Activated naive CD8-positive, alpha-beta T cell treated with anti-CD3 and anti-CD28 coated beads, Interleukin-2, amount 50 U/mL, for 24 hours (primary cell): ENCODE results near the gene UGT1A1.
"Not testable (repeated sequence)": the region's sequence is repeated elsewhere in the genome, so short reads cannot be mapped to it uniquely, and the experiment has no call there.

Experiments
- ATAC-seq: fragments of 150-1000 bp; cut with Tn5 transposase; one replicate; pipeline ENCODE4 v1.10.0; 2021
- DNase-seq: peaks from one replicate; pipeline ENCODE4 v3.0.0; 2021
- H3K27ac Mint-ChIP-seq: one replicate; pipeline ENCODE4 v1.8.0; 2021; ENCODE audit warnings: mild to moderate bottlenecking, mixed read lengths
- H3K27me3 Mint-ChIP-seq: one replicate; pipeline ENCODE4 v1.8.0; 2021; ENCODE audit warnings: mixed read lengths
- H3K36me3 Mint-ChIP-seq: one replicate; pipeline ENCODE4 v1.8.0; 2021; ENCODE audit warnings: low read depth, mixed read lengths
- H3K4me1 Mint-ChIP-seq: one replicate; pipeline ENCODE4 v1.8.0; 2021; ENCODE audit warnings: mixed read lengths
- H3K4me3 Mint-ChIP-seq: one replicate; pipeline ENCODE4 v1.8.0; 2021; ENCODE audit warnings: mild to moderate bottlenecking, moderate library complexity, mixed read lengths
- H3K9me3 Mint-ChIP-seq: one replicate; pipeline ENCODE4 v1.8.0; 2021; ENCODE audit warnings: mixed read lengths

The UGT1A1 gene

DNA sequence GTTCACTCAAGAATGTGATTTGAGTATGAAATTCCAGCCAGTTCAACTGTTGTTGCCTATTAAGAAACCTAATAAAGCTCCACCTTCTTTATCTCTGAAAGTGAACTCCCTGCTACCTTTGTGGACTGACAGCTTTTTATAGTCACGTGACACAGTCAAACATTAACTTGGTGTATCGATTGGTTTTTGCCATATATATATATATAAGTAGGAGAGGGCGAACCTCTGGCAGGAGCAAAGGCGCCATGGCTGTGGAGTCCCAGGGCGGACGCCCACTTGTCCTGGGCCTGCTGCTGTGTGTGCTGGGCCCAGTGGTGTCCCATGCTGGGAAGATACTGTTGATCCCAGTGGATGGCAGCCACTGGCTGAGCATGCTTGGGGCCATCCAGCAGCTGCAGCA is at the start of gene UGT1A1:
UGT1A1 (plus strand) TSS at position 228 of the 400 bp plus-strand sequence; CDS start at position 246, 18 bp downstream.
- Mint-ChIP-seq H3K36me3 (no peaks in the 10 kb centered on the region), H3K4me1 (peaks cover 2% of the 10 kb centered on the region), H3K4me3 (no peak within 1 kb of the TSS), H3K9me3 (no peaks in the 10 kb centered on the region), H3K27me3 (peaks cover 9% of the 10 kb centered on the region), H3K27ac (no peak within 1 kb of the TSS)
- no peak for DNase-seq
- ATAC-seq, result no peak

DNA sequence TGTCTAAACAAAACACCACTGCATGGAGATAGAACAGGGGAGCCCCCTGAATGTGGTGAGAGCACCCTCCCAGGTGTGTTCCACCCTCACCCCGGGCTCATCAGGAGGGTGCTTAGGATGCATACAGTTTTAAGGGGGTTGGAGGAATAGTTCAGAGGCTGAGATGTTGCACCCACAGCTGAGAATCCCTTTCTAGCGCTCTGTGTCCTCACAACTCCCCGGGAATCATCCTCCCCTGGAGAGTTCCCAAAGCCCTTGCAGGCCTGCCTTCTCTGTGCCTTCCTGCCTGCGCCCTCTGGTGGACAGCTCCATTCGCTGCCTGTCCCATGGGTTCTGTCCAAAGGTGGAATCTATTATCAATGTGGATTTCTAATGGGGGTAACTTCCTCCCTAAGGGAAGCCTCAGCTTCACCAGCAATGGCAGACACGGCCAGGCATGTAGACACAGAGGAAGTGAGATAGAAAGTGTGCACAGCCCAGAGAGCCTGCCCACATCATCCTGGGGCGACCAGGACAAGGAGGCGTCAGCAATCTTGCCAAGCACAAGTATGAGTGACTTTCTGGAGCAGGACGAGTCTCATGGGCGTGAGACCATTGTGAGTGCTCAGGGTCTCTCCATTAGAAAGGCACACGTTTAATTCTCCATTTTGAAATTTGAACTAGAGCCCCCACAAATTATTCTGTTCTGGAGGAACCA is 48.6 kb upstream of the UGT1A1 start:
- Mint-ChIP-seq H3K4me1 (peaks cover 2% of the 10 kb centered on the region), H3K27me3 (peaks cover 13% of the 10 kb centered on the region), H3K9me3 (no peaks in the 10 kb centered on the region), H3K27ac (no peak overlapping the region), H3K36me3 (no peaks in the 10 kb centered on the region), H3K4me3 (no peak overlapping the region)
- DNase-seq, result peak; percentile 77
- ATAC-seq, result peak; percentile 68

GRCh38 chr2:233712611-233713261 is 47.3 kb upstream of the UGT1A1 start, which contains the start of gene UGT1A5:
Gene UGT1A5 (plus strand): TSS chr2:233712907. CDS start chr2:233712992, 85 bp downstream.
- H3K4me1 Mint-ChIP-seq, result peaks cover 2% of the 10 kb centered on the region
- H3K9me3 Mint-ChIP-seq, result no peaks in the 10 kb centered on the region
- H3K36me3 Mint-ChIP-seq, result no peaks in the 10 kb centered on the region
- no peak within 1 kb of the TSS for H3K4me3 Mint-ChIP-seq
- DNase-seq (no peak), ATAC-seq (no peak)
- peaks cover 13% of the 10 kb centered on the region for H3K27me3 Mint-ChIP-seq
- no peak within 1 kb of the TSS for H3K27ac Mint-ChIP-seq

- Mint-ChIP-seq H3K27ac (no peak overlapping the region), H3K4me1 (peaks cover 2% of the 10 kb centered on the region), H3K36me3 (no peaks in the 10 kb centered on the region), H3K4me3 (no peak overlapping the region), H3K9me3 (no peaks in the 10 kb centered on the region), H3K27me3 (peaks cover 13% of the 10 kb centered on the region)
- DNase-seq (no peak), ATAC-seq (no peak)
Measured at GRCh38 chr2:233713262-233713615, 46.8 kb upstream of the UGT1A1 start.

DNA sequence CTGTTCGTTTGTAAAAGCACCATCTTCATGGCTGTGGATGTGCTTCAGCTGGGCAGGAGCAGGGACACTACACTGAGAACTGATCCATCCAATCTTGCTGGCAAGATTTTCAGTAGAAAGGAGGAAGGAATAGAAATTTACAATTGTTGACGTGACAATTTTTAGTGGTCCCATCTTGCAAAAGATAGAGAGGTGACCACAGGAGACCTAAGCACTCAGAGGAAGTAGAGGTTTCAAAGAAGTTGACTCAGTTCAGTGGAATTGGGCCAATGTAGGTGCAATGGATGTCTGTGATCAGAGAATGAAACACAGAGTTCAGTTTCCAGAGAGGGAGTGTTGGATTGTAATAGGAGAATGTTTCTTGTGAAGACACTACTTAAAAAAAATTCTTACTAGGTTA is 45.9 kb upstream of the UGT1A1 start:
- no peak for ATAC-seq
- no peaks in the 10 kb centered on the region for H3K9me3 Mint-ChIP-seq
- no peak overlapping the region for H3K27ac Mint-ChIP-seq

DNA sequence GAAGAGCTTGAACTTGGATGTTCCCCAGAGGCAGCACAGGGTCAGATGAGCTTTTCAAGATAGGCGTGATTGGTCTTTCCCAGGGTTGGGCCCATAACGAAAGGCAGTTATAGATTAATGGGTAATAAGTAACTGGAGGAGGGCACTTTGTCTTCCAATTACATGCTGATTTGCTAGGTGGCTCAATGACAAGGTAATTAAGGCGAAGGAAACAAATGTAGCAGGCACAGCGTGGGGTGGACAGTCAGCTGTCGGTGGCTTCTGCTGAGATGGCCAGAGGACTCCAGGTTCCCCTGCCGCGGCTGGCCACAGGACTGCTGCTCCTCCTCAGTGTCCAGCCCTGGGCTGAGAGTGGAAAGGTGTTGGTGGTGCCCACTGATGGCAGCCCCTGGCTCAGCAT is 41.5 kb upstream of the UGT1A1 start, which contains the start of gene UGT1A4:
UGT1A4 (plus strand) TSS at position 185 of the 400 bp plus-strand sequence; CDS start at position 270, 85 bp downstream.
- DNase-seq, result no peak
- peaks cover 22% of the 10 kb centered on the region for H3K27me3 Mint-ChIP-seq
- no peaks in the 10 kb centered on the region for H3K9me3 Mint-ChIP-seq

More for the DNA sequence above, 45.9 kb upstream of the UGT1A1 start:
- Mint-ChIP-seq H3K36me3 (no peaks in the 10 kb centered on the region), H3K4me3 (no peak overlapping the region), H3K4me1 (peaks cover 2% of the 10 kb centered on the region), H3K27me3 (peaks cover 13% of the 10 kb centered on the region)
- no peak for DNase-seq

GRCh38 chr2:233728723-233729301 is 31.3 kb upstream of the UGT1A1 start, which contains the start of gene UGT1A3:
Gene UGT1A3 (plus strand): TSS chr2:233729042. CDS start chr2:233729127, 85 bp downstream.
- no peaks in the 10 kb centered on the region for H3K4me1 Mint-ChIP-seq
- H3K27ac Mint-ChIP-seq, result no peak within 1 kb of the TSS
- no peaks in the 10 kb centered on the region for H3K9me3 Mint-ChIP-seq
- no peak within 1 kb of the TSS for H3K4me3 Mint-ChIP-seq
- H3K36me3 Mint-ChIP-seq, result no peaks in the 10 kb centered on the region
- ATAC-seq (no peak), DNase-seq (no peak)
- peaks cover 14% of the 10 kb centered on the region for H3K27me3 Mint-ChIP-seq

More for the DNA sequence above, 41.5 kb upstream of the UGT1A1 start, which contains the start of gene UGT1A4:
- no peak for ATAC-seq
- H3K4me3 Mint-ChIP-seq, result no peak within 1 kb of the TSS
- H3K27ac Mint-ChIP-seq, result no peak within 1 kb of the TSS
- H3K4me1 Mint-ChIP-seq, result peaks cover 2% of the 10 kb centered on the region
- no peaks in the 10 kb centered on the region for H3K36me3 Mint-ChIP-seq

GRCh38 chr2:233736868-233737653 is 23.0 kb upstream of the UGT1A1 start:
- H3K9me3 Mint-ChIP-seq, ATAC-seq, DNase-seq, H3K36me3 Mint-ChIP-seq, H3K4me1 Mint-ChIP-seq, H3K4me3 Mint-ChIP-seq, H3K27ac Mint-ChIP-seq: not testable (repeated sequence)
- H3K27me3 Mint-ChIP-seq, result peaks cover 18% of the 10 kb centered on the region

- Mint-ChIP-seq H3K4me1 (no peaks in the 10 kb centered on the region), H3K9me3 (no peaks in the 10 kb centered on the region), H3K36me3 (no peaks in the 10 kb centered on the region), H3K4me3 (no peak overlapping the region), H3K27ac (no peak overlapping the region), H3K27me3 (peaks cover 8% of the 10 kb centered on the region)
- DNase-seq (no peak), ATAC-seq (no peak)
Measured at GRCh38 chr2:233740870-233741269, 19.2 kb upstream of the UGT1A1 start.

DNA sequence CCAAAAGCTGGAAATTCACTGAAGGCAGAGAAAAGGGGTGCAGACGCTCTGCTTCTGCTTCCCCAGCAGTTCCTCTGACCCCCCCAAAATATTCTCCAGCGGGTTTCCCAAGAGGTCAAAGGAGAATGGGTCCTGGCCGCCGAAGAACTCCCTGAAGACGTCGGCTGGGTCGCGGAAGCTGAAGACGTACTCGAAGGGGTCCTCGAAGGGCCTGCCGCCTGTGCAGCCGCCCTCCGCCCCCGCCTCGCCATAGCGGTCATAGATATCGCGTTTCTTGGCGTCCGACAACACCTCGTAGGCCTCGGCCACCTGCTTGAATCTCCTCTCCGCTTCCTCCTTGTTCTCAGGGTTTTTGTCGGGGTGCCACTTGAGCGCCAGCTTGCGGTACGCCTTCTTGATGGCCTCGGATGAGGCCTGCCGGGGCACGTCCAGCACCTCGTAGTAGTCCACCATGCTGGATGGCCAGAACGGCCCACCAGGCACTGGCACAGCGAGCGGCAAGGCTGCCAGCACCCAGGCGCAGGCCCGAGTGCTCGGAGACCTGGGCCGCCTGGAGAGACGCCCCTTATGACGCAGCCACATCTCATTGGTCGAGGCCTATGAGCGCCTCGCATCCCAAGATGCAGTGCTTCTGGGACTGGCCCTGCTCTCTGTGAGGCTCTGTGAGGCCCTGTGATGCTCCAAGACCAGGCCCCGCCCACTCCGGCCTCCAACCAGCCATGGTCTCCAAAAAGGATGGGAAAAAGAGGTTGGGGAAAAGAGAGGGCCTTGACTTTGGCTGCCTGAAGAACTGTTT is 16.4 kb upstream of the UGT1A1 start:
- H3K27ac Mint-ChIP-seq, result no peak overlapping the region

GRCh38 chr2:233745073-233745755 is 14.9 kb upstream of the UGT1A1 start:
- Mint-ChIP-seq H3K36me3 (no peaks in the 10 kb centered on the region), H3K9me3 (peaks cover 4% of the 10 kb centered on the region), H3K4me1 (no peaks in the 10 kb centered on the region), H3K27me3 (peaks cover 5% of the 10 kb centered on the region), H3K27ac (no peak overlapping the region), H3K4me3 (no peak overlapping the region)
- ATAC-seq (no peak), DNase-seq (no peak)

More for the DNA sequence above, 16.4 kb upstream of the UGT1A1 start:
- Mint-ChIP-seq H3K27me3 (peaks cover 6% of the 10 kb centered on the region), H3K36me3 (no peaks in the 10 kb centered on the region), H3K9me3 (no peaks in the 10 kb centered on the region), H3K4me1 (no peaks in the 10 kb centered on the region), H3K4me3 (no peak overlapping the region)
- ATAC-seq (no peak), DNase-seq (no peak)

- H3K9me3 Mint-ChIP-seq, H3K4me3 Mint-ChIP-seq, H3K36me3 Mint-ChIP-seq, H3K27ac Mint-ChIP-seq, H3K27me3 Mint-ChIP-seq, H3K4me1 Mint-ChIP-seq, DNase-seq, ATAC-seq: not testable (repeated sequence)
Measured at GRCh38 chr2:233745838-233746237, 14.2 kb upstream of the UGT1A1 start.
